Measurements from ENCODE around the gene TLE4. TPM values are rescaled to one million over a fixed set of nuclear protein-coding genes. Genes with fewer than 3 reads are reported as not detected.

TLE4 gene
- total and polyA plus RNA-seq, 10 of the 15 experiments (the other 5 are each of a cell fraction or from before 2014, with no cell fraction given): 5.3 to 53.3 (median 23.3) TPM

GRCh38 chr9:79616971-79617370 is 45.2 kb downstream of the TLE4 start (continued):
- TF ChIP-seq, protein P1, sequence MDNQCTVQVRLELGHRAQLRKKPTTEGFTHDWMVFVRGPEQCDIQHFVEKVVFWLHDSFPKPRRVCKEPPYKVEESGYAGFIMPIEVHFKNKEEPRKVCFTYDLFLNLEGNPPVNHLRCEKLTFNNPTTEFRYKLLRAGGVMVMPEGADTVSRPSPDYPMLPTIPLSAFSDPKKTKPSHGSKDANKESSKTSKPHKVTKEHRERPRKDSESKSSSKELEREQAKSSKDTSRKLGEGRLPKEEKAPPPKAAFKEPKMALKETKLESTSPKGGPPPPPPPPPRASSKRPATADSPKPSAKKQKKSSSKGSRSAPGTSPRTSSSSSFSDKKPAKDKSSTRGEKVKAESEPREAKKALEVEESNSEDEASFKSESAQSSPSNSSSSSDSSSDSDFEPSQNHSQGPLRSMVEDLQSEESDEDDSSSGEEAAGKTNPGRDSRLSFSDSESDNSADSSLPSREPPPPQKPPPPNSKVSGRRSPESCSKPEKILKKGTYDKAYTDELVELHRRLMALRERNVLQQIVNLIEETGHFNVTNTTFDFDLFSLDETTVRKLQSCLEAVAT (IDR thresholded peaks at IDR 0.05): no peak
- TF ChIP-seq RUNX3 (IDR thresholded peaks at IDR 0.05; ENCODE audit: low read length): no peak
- TF ChIP-seq NR2F1 (conservative IDR thresholded peaks at IDR 0.05): no peak
- no peak for TF ChIP-seq TAF1 (IDR thresholded peaks at IDR 0.05; ENCODE audit: borderline replicate concordance, low read depth, low read length)
- TF ChIP-seq ASH2L (IDR thresholded peaks at IDR 0.05; ENCODE audit: borderline replicate concordance, low read depth): no peak
- no peak for TF ChIP-seq ZBTB33 (IDR thresholded peaks at IDR 0.05)
- TF ChIP-seq GABPA (IDR thresholded peaks at IDR 0.05; ENCODE audit: low read depth): no peak
- TF ChIP-seq CHD2 (IDR thresholded peaks at IDR 0.05; ENCODE audit: borderline replicate concordance, low read depth, low read length): no peak

GRCh38 chr9:79617395-79617794 is 45.6 kb downstream of the TLE4 start:
- intact Hi-C loops (cut with micrococcal nuclease; ENCODE audit: unreplicated experiment): no loop called here
- ATAC-seq: no peak
- Histone ChIP-seq H2AFZ (ENCODE audit: control insufficient read depth, low read depth, low read length) (no peak overlapping the region), H3K9me3 (replicated peaks; ENCODE audit: control insufficient read depth, insufficient read depth, low read length) (no peaks in the 10 kb centered on the region), H3K27me3 (replicated peaks in 1 of 2; ENCODE audit: control insufficient read depth in 2 of 2, insufficient read depth in 2 of 2, low read length in 1 of 2) (no peaks in the 10 kb centered on the region), H3K4me1 (ENCODE audit: control insufficient read depth, insufficient read depth, low read length) (no peaks in the 10 kb centered on the region), H3K79me2 (ENCODE audit: control insufficient read depth, insufficient read depth, low read length) (no peaks in the 10 kb centered on the region), H3K4me2 (ENCODE audit: control insufficient read depth, insufficient read depth) (no peak overlapping the region), H4K20me1 (ENCODE audit: control insufficient read depth, insufficient read depth) (no peaks in the 10 kb centered on the region), H3K36me3 (ENCODE audit: control insufficient read depth in 2 of 2, insufficient read depth in 2 of 2, low read length in 1 of 2) (no peaks in the 10 kb centered on the region; a peak in 2 of 4 replicates), H3K9ac (ENCODE audit: control insufficient read depth, insufficient read depth, low read length) (no peak overlapping the region), H3K27ac (ENCODE audit: control insufficient read depth, insufficient read depth) (no peak overlapping the region), H3K4me3 (no peak overlapping the region)
- ChIA-PET RAD21 (ENCODE audit: unreplicated experiment) (interaction anchor here (0.9 to 2.2 kb wide), 2 partner anchors 15 to 46 kb away, joined by 3 to 5 read pairs; no protein-coding TSS in a partner anchor), SMC1A (ENCODE audit: uncharacterized antibody, unreplicated experiment) (interaction anchor here (0.7 to 1.2 kb wide), 3 partner anchors 21 to 997 kb away, joined by 3 to 4 read pairs (median 3); no protein-coding TSS in a partner anchor), CTCF (interaction anchor here (1.3 to 1.7 kb wide), 2 partner anchors 12 to 22 kb away, joined by 3 to 6 read pairs; no protein-coding TSS in a partner anchor), POLR2A (no interaction called here)
- 83% methylated on average over 4 of the region's 4 CpGs for WGBS (ENCODE audit: insufficient coverage, insufficient replicate concordance, low lambda C conversion rate, missing lambda C conversion rate)
- no peak for TF ChIP-seq STAT3 (IDR thresholded peaks at IDR 0.05; ENCODE audit: low read depth, low read length)
- no peak for TF ChIP-seq ELK1 (IDR thresholded peaks at IDR 0.05; ENCODE audit: low read depth, low read length)
- no peak for TF ChIP-seq WRNIP1 (IDR thresholded peaks at IDR 0.05; ENCODE audit: borderline replicate concordance, low read depth, low read length)
- TF ChIP-seq IKZF1 (conservative IDR thresholded peaks at IDR 0.05): no peak
- TF ChIP-seq SIX5 (IDR thresholded peaks at IDR 0.05; ENCODE audit: low read depth, low read length, severe bottlenecking): no peak
- TF ChIP-seq ZNF217 (IDR thresholded peaks at IDR 0.05): no peak
- TF ChIP-seq RCOR1 (conservative IDR thresholded peaks at IDR 0.05; ENCODE audit: low read depth, low read length): no peak
- no peak for TF ChIP-seq SUZ12 (IDR thresholded peaks at IDR 0.05; ENCODE audit: unreplicated experiment)
- TF ChIP-seq TCF7 (IDR thresholded peaks at IDR 0.05; ENCODE audit: borderline replicate concordance): no peak
- no peak for TF ChIP-seq HDAC2 (IDR thresholded peaks at IDR 0.05)
- TF ChIP-seq ZBTB33 (IDR thresholded peaks at IDR 0.05): no peak
- DNase-seq (ENCODE audit: low read depth, low spot score): no peak
- no TSS peak for BruUV-seq (replicated peaks)
- in situ Hi-C loops (cut with MboI): no loop called here
- FAIRE-seq: no peak
